Nephron progenitor cell (in vitro differentiated cells): ENCODE data around the gene UBXN11.

Experiments used
- DNase-seq: peaks from one replicate; pipeline ENCODE4 v3.0.0; 2021
- H3K27ac Mint-ChIP-seq: 2 replicates; pipeline ENCODE4 v1.8.0; 2021; ENCODE audit warnings: mild to moderate bottlenecking, moderate library complexity, mixed read lengths
- H3K27me3 Mint-ChIP-seq: 2 replicates; pipeline ENCODE4 v1.8.0; 2021; ENCODE audit warnings: mild to moderate bottlenecking, low read depth, mixed read lengths; ENCODE audit not compliant: poor library complexity
- H3K36me3 Mint-ChIP-seq: 2 replicates; pipeline ENCODE4 v1.8.0; 2021; ENCODE audit warnings: low read depth, mixed read lengths
- H3K4me1 Mint-ChIP-seq: 2 replicates; pipeline ENCODE4 v1.8.0; 2021; ENCODE audit warnings: mixed read lengths
- H3K4me3 Mint-ChIP-seq: 2 replicates; pipeline ENCODE4 v1.8.0; 2021; ENCODE audit warnings: mild to moderate bottlenecking, moderate library complexity, mixed read lengths
- H3K9me3 Mint-ChIP-seq: 2 replicates; pipeline ENCODE4 v1.8.0; 2021; ENCODE audit warnings: mild to moderate bottlenecking, moderate library complexity, mixed read lengths
- TF ChIP-seq, protein P1 (sequence below): fragments of 200-600 bp; sonication (generic); IDR thresholded peaks from 2 replicates; pipeline ENCODE4 v1.5.0; 2021; ENCODE audit warnings: antibody characterized with exemption

Gene UBXN11

DNA sequence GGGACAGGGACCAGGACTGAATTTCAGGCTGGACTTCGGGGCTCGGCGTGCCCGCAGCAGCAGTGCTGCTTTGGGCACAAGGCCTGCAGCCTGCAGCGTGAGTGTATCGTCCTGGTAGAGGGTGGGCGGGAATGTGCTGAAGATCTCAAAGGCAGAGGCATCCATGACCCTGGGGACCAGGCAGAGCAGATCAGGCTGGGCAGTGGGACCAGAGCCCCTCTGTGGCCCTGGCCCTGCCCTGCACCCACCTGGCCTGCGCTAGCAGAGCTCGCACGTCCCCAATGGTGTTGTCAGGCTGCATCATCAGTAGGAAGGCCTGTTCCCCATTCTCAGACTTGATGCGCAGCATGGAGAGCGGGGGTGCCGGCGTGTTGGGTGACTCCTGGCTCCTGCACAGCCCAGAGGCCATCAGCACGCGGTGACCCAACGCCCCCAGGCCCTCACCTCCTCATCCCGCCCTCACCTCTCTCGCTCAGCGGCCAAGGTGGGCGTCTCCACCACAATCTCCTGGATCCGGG is 24.0 kb downstream of the UBXN11 start:
- peak overlapping the region; percentile 13 for H3K4me3 Mint-ChIP-seq
- DNase-seq, result no peak

DNA sequence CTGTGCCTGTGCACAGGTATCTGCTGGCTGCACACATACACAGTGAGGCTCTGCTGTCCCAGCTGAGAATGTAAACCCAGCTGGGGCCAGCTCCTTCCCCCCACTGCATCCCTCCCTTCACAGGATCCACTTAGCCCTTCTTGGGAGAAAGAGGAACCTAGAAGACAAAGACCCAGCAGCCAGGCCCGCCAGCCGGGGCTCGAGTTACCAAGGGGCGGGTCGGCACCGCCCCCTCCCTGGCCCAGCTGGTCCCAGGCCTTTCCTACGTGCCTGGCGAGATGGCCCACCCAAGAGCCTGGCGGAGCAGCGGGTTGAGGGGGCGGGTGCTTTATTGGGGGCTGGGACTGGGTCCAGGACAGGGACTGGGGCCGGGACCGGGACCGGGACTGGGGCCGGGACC is 24.5 kb downstream of the UBXN11 start:
- peak; percentile 82 for DNase-seq
- Mint-ChIP-seq H3K4me3 (peak overlapping the region; percentile 85), H3K27ac (peak overlapping the region; percentile 94)

More for the DNA sequence above, 24.0 kb downstream of the UBXN11 start:
- H3K4me1 Mint-ChIP-seq, result peaks cover 74% of the 10 kb centered on the region
- H3K27me3 Mint-ChIP-seq, result peaks cover 5% of the 10 kb centered on the region
- no peaks in the 10 kb centered on the region for H3K9me3 Mint-ChIP-seq
- TF ChIP-seq, protein P1, sequence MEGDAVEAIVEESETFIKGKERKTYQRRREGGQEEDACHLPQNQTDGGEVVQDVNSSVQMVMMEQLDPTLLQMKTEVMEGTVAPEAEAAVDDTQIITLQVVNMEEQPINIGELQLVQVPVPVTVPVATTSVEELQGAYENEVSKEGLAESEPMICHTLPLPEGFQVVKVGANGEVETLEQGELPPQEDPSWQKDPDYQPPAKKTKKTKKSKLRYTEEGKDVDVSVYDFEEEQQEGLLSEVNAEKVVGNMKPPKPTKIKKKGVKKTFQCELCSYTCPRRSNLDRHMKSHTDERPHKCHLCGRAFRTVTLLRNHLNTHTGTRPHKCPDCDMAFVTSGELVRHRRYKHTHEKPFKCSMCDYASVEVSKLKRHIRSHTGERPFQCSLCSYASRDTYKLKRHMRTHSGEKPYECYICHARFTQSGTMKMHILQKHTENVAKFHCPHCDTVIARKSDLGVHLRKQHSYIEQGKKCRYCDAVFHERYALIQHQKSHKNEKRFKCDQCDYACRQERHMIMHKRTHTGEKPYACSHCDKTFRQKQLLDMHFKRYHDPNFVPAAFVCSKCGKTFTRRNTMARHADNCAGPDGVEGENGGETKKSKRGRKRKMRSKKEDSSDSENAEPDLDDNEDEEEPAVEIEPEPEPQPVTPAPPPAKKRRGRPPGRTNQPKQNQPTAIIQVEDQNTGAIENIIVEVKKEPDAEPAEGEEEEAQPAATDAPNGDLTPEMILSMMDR, result no peak
- H3K27ac Mint-ChIP-seq, result no peak overlapping the region
- H3K36me3 Mint-ChIP-seq, result peaks cover 13% of the 10 kb centered on the region

DNA sequence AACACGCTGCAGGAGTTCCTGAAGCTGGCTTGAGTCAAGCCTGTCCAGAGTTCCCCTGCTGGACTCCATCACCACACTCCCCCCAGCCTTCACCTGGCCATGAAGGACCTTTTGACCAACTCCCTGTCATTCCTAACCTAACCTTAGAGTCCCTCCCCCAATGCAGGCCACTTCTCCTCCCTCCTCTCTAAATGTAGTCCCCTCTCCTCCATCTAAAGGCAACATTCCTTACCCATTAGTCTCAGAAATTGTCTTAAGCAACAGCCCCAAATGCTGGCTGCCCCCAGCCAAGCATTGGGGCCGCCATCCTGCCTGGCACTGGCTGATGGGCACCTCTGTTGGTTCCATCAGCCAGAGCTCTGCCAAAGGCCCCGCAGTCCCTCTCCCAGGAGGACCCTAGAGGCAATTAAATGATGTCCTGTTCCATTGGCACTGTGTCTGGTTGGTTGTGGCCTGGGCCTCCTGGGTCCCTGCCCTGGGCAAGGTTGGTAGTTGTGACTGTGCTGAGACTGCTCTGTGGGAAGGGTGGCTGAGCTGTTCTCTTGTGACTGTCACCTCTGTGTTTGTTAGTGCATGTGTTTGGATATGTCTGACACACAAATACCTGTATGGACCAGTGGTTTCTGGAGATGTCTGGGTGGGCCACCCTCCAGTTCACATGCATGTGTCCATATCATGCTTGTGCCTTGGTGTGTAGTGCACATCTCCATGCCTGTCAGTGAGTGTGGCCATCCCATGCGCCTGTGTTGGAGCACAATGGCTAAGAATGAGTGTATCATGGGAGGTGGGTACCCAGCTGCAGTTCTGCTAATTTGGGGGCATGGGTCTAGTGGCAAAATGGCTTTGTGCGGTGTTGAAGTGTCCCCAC is 25.1 kb downstream of the UBXN11 start:
- Mint-ChIP-seq H3K27me3 (peaks cover 5% of the 10 kb centered on the region), H3K9me3 (no peaks in the 10 kb centered on the region), H3K4me1 (peaks cover 76% of the 10 kb centered on the region), H3K36me3 (peaks cover 24% of the 10 kb centered on the region), H3K27ac (peak overlapping the region; percentile 94), H3K4me3 (peak overlapping the region; percentile 85)
- DNase-seq, result no peak
- TF ChIP-seq, protein P1, result no peak

More for the DNA sequence above, 24.5 kb downstream of the UBXN11 start:
- TF ChIP-seq, protein P1, result no peak
- Mint-ChIP-seq H3K4me1 (peaks cover 72% of the 10 kb centered on the region), H3K9me3 (no peaks in the 10 kb centered on the region), H3K27me3 (peaks cover 5% of the 10 kb centered on the region), H3K36me3 (peaks cover 18% of the 10 kb centered on the region)

DNA sequence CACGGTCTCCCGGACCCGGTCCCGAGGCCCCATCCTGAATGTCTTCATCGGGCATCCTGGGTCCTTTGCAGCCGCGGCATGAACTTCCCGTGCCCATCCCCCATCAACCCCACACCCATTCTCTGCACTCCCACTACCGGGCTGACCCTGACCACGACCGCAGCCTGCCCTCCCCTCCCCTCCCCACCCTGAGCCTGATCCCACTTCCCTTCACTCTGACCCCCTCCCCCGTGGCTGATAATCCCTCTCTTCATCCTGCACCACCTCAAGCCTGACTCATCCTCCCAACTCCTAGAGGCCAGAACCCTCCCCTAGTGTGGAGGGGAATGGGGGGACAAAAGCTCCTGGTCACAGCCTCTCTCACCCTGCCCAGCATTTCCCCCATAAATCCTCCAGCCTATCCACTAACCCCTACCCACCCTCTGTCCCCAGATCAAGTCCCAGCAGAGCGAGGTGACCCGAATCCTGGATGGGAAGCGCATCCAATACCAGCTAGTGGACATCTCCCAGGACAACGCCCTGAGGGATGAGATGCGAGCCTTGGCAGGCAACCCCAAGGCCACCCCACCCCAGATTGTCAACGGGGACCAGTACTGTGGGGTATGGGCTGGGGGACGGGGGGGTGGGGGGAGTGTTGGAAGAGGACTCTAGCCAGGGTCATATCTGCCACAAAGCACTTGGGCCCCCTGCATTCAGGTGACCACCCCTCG is 25.9 kb downstream of the UBXN11 start:
- peak overlapping the region; percentile 85 for H3K4me3 Mint-ChIP-seq
- H3K27ac Mint-ChIP-seq, result no peak overlapping the region
- TF ChIP-seq, protein P1, result no peak
- DNase-seq, result no peak
- peaks cover 84% of the 10 kb centered on the region for H3K4me1 Mint-ChIP-seq
- peaks cover 33% of the 10 kb centered on the region for H3K36me3 Mint-ChIP-seq
- H3K27me3 Mint-ChIP-seq, result peaks cover 5% of the 10 kb centered on the region
- H3K9me3 Mint-ChIP-seq, result no peaks in the 10 kb centered on the region

DNA sequence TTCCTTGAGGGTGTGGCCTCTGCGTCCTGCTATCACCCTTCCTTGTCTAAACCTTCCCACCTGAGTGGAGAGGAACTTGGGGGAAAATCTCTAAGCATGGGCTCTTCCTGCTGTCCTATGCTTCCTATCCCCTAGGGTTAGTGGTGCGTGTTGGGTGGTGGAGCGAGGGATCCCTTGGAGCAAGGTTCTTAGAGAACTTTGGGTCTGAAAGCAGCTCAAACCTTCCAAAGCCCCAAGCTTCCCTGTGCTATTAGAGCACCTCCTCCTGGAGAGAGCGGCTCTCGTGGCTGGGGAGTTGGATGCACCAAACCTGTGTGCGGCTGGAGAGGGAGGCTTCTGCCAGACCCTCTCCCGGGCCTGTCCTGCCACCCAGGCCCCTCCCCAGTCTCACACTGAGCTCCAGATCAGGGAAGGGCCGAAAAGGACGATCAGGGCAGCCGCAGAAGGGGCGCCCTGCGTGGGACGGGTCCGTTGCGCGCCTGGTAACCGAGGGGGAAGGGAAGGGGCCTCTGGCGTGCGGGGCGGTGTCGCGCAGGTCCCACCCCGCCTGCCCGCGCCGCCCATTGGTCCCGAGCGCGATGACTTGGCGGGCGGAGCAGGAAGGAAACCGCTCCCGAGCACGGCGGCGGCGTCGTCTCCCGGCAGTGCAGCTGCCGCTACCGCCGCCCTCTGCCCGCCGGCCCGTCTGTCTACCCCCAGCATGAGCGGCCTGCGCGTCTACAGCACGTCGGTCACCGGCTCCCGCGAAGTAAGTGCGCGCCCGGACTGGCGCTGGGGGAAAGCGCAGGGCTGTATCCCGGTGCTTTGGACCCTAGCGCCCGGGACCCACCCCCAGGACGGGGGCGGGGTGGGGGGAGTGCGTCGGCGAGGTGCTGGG is 26.7 kb downstream of the UBXN11 start, which contains the start of gene SH3BGRL3:
Gene SH3BGRL3, plus strand, starts transcription at position 631 of the 877 bp plus-strand sequence. Its CDS starts 70 bp downstream, at position 701.
- Mint-ChIP-seq H3K4me1 (peaks cover 79% of the 10 kb centered on the region), H3K9me3 (no peaks in the 10 kb centered on the region), H3K4me3 (peak within 1 kb of the TSS; percentile 85), H3K27me3 (peaks cover 5% of the 10 kb centered on the region), H3K27ac (peak within 1 kb of the TSS; percentile 94), H3K36me3 (peaks cover 35% of the 10 kb centered on the region)
- TF ChIP-seq, protein P1, result no peak
- DNase-seq, result peak; percentile 86
